Neural progenitor cell (in vitro differentiated cells): ENCODE results near the gene AKAP6.

ENCODE experiments used
- EZH2 ChIP-seq: fragments of 200-600 bp; sonication (generic); IDR thresholded peaks from 2 replicates; pipeline ENCODE4 v1.6.1; 2017; ENCODE audit warnings: antibody characterized with exemption, mild to moderate bottlenecking, moderate library complexity
- EZH2phosphoT487 ChIP-seq: fragments of 200-600 bp; sonication (generic); IDR thresholded peaks from 2 replicates; pipeline ENCODE4 v1.6.1; 2017; ENCODE audit warnings: antibody characterized with exemption
- TF ChIP-seq, protein P1 (sequence below): fragments of 200-600 bp; sonication (generic); IDR thresholded peaks from 2 replicates; pipeline ENCODE4 v1.5.1; 2017; ENCODE audit warnings: antibody characterized with exemption, mild to moderate bottlenecking

GRCh38 chr14:32374155-32374554 lies 45.1 kb downstream of the AKAP6 start:
- TF ChIP-seq, protein P1, sequence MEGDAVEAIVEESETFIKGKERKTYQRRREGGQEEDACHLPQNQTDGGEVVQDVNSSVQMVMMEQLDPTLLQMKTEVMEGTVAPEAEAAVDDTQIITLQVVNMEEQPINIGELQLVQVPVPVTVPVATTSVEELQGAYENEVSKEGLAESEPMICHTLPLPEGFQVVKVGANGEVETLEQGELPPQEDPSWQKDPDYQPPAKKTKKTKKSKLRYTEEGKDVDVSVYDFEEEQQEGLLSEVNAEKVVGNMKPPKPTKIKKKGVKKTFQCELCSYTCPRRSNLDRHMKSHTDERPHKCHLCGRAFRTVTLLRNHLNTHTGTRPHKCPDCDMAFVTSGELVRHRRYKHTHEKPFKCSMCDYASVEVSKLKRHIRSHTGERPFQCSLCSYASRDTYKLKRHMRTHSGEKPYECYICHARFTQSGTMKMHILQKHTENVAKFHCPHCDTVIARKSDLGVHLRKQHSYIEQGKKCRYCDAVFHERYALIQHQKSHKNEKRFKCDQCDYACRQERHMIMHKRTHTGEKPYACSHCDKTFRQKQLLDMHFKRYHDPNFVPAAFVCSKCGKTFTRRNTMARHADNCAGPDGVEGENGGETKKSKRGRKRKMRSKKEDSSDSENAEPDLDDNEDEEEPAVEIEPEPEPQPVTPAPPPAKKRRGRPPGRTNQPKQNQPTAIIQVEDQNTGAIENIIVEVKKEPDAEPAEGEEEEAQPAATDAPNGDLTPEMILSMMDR = no peak
- TF ChIP-seq EZH2 (no peak), EZH2phosphoT487 (no peak)
